Left lung (tissue), 10 donors: Measurements from ENCODE around the gene C11orf86. TPM values are rescaled to one million over a fixed set of nuclear protein-coding genes. Genes with fewer than 3 reads are reported as not detected.

Source experiments
- ATAC-seq: fragments of 200-7000 bp; cut with Tn5 transposase; one replicate; pipeline ENCODE4 v1.9.1; 2020; ENCODE audit warnings: moderate library complexity
- DNase-seq, 4 donors: peaks; one replicate each; pipeline ENCODE4 v3.0.0-alpha.2; 2013 to 2020
- H3K27ac ChIP-seq, 2 donors: fragments of 200-600 bp; sonication (generic) in 1 of 2; one replicate each; pipeline versions ENCODE4 v1.5.0 to v1.8.0; 2020 to 2021
- H3K27me3 ChIP-seq, 2 donors: fragments of 200-600 bp; sonication (generic) in 1 of 2; one replicate each; pipeline versions ENCODE4 v1.5.0 to v1.8.0; 2020 to 2021
- H3K36me3 ChIP-seq, 2 donors: fragments of 200-600 bp; sonication (generic) in 1 of 2; one replicate each; pipeline versions ENCODE4 v1.5.0 to v1.8.0; 2020 to 2021
- H3K4me1 ChIP-seq, 2 donors: fragments of 200-600 bp; one replicate each; pipeline ENCODE4 v1.8.0; 2021
- H3K4me3 ChIP-seq, 2 donors: fragments of 200-600 bp; sonication (generic) in 1 of 2; one replicate each; pipeline versions ENCODE4 v1.5.0 to v1.8.0; 2020 to 2021; ENCODE audit warnings: mild to moderate bottlenecking in 1 of 2
- H3K9me3 ChIP-seq, 2 donors: fragments of 200-600 bp; sonication (generic) in 1 of 2; one replicate each; pipeline versions ENCODE4 v1.5.0 to v1.8.0; 2020 to 2021
- intact Hi-C, 2 donors: fragments of 100-400 bp; cut with DNase I; formaldehyde crosslinking; loops; one replicate each; pipeline versions ENCODE4 v1.11.2 to v1.14.2; 2022
- polyA plus RNA-seq, 6 donors: library from polyadenylated mRNA; unstranded; fragments of 120-200 nt; gene quantifications; one replicate each; pipeline ENCODE4 v1.2.1, GENCODE V29; 2013; ENCODE audit not compliant: insufficient read length in 6 of 6
- total RNA-seq, 2 donors: library from RNA; stranded (reverse); fragmentation: NEBNext Ultra II Directional; extraction: Animal tissue kit (Norgen Biotek cat#: 25700); gene quantifications; one replicate each; pipeline ENCODE4 v1.2.1, GENCODE V29; 2021
- TF ChIP-seq, protein P1 (sequence below), 2 donors: fragments of 200-600 bp; sonication (generic) in 1 of 2; IDR thresholded peaks; one replicate each; pipeline versions ENCODE4 v1.5.0 to v1.8.0; 2021; ENCODE audit warnings: antibody characterized with exemption in 2 of 2
- donor health status: DM: no; HTN: yes; CAD: no.
- donor health status: DM: no; HTN: no; CAD: no.

C11orf86 gene
- total and polyA plus RNA-seq, 8 donors: not detected

- TF ChIP-seq, protein P1, sequence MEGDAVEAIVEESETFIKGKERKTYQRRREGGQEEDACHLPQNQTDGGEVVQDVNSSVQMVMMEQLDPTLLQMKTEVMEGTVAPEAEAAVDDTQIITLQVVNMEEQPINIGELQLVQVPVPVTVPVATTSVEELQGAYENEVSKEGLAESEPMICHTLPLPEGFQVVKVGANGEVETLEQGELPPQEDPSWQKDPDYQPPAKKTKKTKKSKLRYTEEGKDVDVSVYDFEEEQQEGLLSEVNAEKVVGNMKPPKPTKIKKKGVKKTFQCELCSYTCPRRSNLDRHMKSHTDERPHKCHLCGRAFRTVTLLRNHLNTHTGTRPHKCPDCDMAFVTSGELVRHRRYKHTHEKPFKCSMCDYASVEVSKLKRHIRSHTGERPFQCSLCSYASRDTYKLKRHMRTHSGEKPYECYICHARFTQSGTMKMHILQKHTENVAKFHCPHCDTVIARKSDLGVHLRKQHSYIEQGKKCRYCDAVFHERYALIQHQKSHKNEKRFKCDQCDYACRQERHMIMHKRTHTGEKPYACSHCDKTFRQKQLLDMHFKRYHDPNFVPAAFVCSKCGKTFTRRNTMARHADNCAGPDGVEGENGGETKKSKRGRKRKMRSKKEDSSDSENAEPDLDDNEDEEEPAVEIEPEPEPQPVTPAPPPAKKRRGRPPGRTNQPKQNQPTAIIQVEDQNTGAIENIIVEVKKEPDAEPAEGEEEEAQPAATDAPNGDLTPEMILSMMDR (IDR thresholded peaks at IDR 0.05): no peak
- DNase-seq (no peak), ATAC-seq (peak; percentile 34)
Observed at GRCh38 chr11:67022341-67022933, 47.3 kb downstream of the C11orf86 start.

DNA sequence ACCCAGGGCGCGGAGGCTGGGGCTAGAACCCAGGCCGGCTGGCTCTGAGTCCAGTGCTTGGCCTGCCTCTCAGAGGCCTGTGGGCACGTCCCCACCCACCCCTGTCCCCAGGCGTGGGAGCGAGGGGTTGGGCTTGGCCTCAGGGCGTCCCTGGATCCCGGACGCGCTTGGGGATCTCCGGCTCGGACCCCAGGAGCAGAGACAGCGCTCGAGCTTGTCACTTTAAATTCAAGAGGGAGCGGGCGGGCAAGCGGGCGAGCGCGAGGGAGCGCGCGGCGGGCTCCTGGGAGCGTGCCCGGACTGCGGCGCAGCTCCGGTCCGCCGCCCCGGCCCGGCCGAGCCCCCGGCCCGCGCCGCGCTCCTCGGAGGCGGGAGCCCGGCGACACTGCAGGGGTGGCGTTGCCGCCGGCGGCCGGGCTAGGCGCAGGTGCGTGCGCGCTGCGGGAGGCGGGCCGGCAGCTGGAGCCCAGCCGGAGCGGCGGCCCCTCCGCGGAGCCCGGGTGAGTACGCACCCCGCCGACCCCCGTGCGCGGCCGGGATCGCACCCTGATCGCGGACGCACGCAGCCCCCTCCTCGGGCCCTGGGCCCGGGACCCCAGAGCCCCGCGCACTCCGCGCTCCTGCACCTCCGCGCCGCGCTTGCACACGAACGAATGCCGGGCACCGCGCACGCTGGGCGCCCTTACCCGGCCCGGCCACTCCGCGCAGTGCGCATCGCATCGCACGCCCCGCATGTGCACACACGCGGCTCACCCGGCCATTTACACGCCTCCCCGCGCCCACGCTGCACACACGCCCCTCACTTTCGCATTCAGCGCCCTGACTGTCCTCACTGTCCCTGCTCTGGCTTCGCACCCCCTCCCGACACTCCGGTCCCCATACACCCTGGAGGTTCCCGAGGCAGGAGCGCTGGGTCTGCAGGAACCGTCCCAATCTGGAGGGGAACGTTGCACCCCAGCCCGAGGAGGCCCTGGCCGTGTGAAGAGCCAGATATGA is 48.2 kb downstream of the C11orf86 start, which contains the start of gene SYT12:
TSS of gene SYT12 (plus strand) at position 174 of the 996 bp plus-strand sequence. CDS start 7,011 bp downstream, outside the sequence.
- ATAC-seq: peak; percentile 25

More at GRCh38 chr11:67022341-67022933, 47.3 kb downstream of the C11orf86 start:
- H3K36me3 ChIP-seq: no peaks in the 10 kb centered on the region
- peak overlapping the region in 1 of 2 donors; percentile 17 for H3K4me3 ChIP-seq
- intact Hi-C loops: no loop called here
- H3K4me1 ChIP-seq: peaks cover 12 to 21% of the 10 kb centered on the region in 2 donors
- no peaks in the 10 kb centered on the region for H3K9me3 ChIP-seq
- peaks cover 20 to 62% of the 10 kb centered on the region in 2 donors for H3K27me3 ChIP-seq
- H3K27ac ChIP-seq: no peak overlapping the region

DNA sequence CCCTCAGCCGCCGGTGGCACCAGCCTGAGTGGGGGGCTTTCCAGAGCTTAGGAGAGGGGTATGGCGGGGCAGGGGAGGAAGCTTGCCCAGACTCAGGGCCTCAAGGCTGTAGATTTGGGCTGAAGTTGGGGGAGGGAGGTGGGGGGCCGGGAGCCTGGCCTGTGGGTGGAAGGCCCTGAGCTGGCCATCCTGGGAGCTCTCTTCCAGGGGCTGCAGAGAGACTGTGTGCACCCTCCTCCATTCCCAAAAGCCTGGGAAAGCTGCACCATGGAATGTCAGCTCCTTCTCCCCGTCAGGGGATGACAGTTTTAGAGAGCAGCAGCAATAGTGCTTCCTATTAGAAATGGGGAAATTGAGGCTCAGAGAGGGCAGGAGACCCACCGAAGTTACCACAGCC is 48.9 kb downstream of the C11orf86 start:
- ATAC-seq (no peak), DNase-seq (no peak)
- intact Hi-C loops: no loop called here
- H3K4me3 ChIP-seq: no peak overlapping the region
- H3K27me3 ChIP-seq: peaks cover 20 to 62% of the 10 kb centered on the region in 2 donors
- peaks cover 12 to 21% of the 10 kb centered on the region in 2 donors for H3K4me1 ChIP-seq
- no peak overlapping the region for H3K27ac ChIP-seq
- no peaks in the 10 kb centered on the region for H3K36me3 ChIP-seq
- TF ChIP-seq, protein P1 (IDR thresholded peaks at IDR 0.05): no peak
- H3K9me3 ChIP-seq: no peaks in the 10 kb centered on the region

More for the DNA sequence above, 48.2 kb downstream of the C11orf86 start, which contains the start of gene SYT12:
- intact Hi-C loops: no loop called here
- H3K9me3 ChIP-seq: no peaks in the 10 kb centered on the region
- H3K27ac ChIP-seq: no peak within 1 kb of the TSS
- DNase-seq: peak in 1 of 4 donors; percentile 12
- TF ChIP-seq, protein P1 (IDR thresholded peaks at IDR 0.05): no peak
- no peaks in the 10 kb centered on the region for H3K36me3 ChIP-seq
- H3K4me1 ChIP-seq: peaks cover 12 to 21% of the 10 kb centered on the region in 2 donors
- peaks cover 20 to 62% of the 10 kb centered on the region in 2 donors for H3K27me3 ChIP-seq
- H3K4me3 ChIP-seq: peak within 1 kb of the TSS; percentile 11 to 18

GRCh38 chr11:67024410-67024809 is 49.3 kb downstream of the C11orf86 start:
- ATAC-seq: no peak
- Histone ChIP-seq H3K9me3 (no peaks in the 10 kb centered on the region), H3K4me1 (peaks cover 12 to 21% of the 10 kb centered on the region in 2 donors), H3K36me3 (no peaks in the 10 kb centered on the region), H3K4me3 (no peak overlapping the region), H3K27me3 (peaks cover 20 to 66% of the 10 kb centered on the region in 2 donors), H3K27ac (no peak overlapping the region)
- intact Hi-C loops: no loop called here
- no peak for DNase-seq
- TF ChIP-seq, protein P1 (IDR thresholded peaks at IDR 0.05): no peak

GRCh38 chr11:67024966-67025365 is 49.9 kb downstream of the C11orf86 start:
- intact Hi-C loops: no loop called here
- ATAC-seq: no peak
- TF ChIP-seq, protein P1 (IDR thresholded peaks at IDR 0.05): no peak

More at GRCh38 chr11:67024966-67025365, 49.9 kb downstream of the C11orf86 start:
- Histone ChIP-seq H3K27me3 (peaks cover 20 to 69% of the 10 kb centered on the region in 2 donors), H3K4me3 (no peak overlapping the region), H3K27ac (no peak overlapping the region), H3K4me1 (peaks cover 12 to 21% of the 10 kb centered on the region in 2 donors), H3K9me3 (no peaks in the 10 kb centered on the region), H3K36me3 (no peaks in the 10 kb centered on the region)
- DNase-seq: no peak
